Measurements from ENCODE around the gene INSYN2B.

INSYN2B gene

DNA sequence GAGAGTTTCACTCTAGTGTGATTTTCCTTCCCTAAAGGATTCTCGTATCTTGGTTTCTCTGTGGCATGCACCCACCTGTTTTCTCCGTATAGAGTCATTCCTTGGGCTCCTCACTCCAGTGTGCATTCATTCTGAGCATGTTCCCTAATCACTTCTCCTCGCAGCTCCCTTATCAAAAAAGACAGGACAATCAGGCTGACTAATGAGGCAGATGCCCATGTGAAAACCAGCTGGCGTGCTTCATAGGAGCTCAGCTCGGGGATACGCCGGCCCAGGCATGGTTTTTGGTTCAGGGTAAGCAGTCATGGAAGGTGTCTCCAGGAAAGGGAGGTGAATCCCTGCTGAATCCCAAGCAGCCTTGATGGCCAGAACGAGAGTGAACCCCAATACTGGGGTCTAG, 41.2 kb upstream of the INSYN2B start:
- H3K4me2 ChIP-seq (ENCODE audit: insufficient read depth, low read length) = no peak overlapping the region
- no peak overlapping the region for H3K4me3 ChIP-seq (ENCODE audit: low read depth in 1 of 2, low read length in 2 of 2)
- no peak overlapping the region for H2AFZ ChIP-seq (ENCODE audit: low read depth, low read length)
- DNase-seq (no peak), ATAC-seq (ENCODE audit: insufficient read depth, low read depth) (no peak)
- H3K9ac ChIP-seq (ENCODE audit: low read depth, low read length) = no peak overlapping the region
- no peaks in the 10 kb centered on the region for H3K9me3 ChIP-seq (ENCODE audit: insufficient read depth, low read length, severe bottlenecking)
- H3K27me3 ChIP-seq (ENCODE audit: insufficient read depth, low read length, poor library complexity) = no peaks in the 10 kb centered on the region
- no peaks in the 10 kb centered on the region for H3K4me1 ChIP-seq (ENCODE audit: insufficient read depth, low read length)
- H3K79me2 ChIP-seq (ENCODE audit: insufficient read depth, low read length) = no peaks in the 10 kb centered on the region
- TF ChIP-seq, protein P1, sequence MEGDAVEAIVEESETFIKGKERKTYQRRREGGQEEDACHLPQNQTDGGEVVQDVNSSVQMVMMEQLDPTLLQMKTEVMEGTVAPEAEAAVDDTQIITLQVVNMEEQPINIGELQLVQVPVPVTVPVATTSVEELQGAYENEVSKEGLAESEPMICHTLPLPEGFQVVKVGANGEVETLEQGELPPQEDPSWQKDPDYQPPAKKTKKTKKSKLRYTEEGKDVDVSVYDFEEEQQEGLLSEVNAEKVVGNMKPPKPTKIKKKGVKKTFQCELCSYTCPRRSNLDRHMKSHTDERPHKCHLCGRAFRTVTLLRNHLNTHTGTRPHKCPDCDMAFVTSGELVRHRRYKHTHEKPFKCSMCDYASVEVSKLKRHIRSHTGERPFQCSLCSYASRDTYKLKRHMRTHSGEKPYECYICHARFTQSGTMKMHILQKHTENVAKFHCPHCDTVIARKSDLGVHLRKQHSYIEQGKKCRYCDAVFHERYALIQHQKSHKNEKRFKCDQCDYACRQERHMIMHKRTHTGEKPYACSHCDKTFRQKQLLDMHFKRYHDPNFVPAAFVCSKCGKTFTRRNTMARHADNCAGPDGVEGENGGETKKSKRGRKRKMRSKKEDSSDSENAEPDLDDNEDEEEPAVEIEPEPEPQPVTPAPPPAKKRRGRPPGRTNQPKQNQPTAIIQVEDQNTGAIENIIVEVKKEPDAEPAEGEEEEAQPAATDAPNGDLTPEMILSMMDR (IDR thresholded peaks at IDR 0.05; ENCODE audit: borderline replicate concordance, extremely low read depth, low read length, poor library complexity, severe bottlenecking) = no peak
- TF ChIP-seq EZH2 (IDR thresholded peaks at IDR 0.05; ENCODE audit: borderline replicate concordance, low read depth, low read length, severe bottlenecking) = no peak
- no peaks in the 10 kb centered on the region for H4K20me1 ChIP-seq (ENCODE audit: insufficient read depth, low read length)
- H3K27ac ChIP-seq (ENCODE audit: low read length) = no peak overlapping the region
- H3K36me3 ChIP-seq (ENCODE audit: insufficient read depth, low read length) = peaks cover 91% of the 10 kb centered on the region

DNA sequence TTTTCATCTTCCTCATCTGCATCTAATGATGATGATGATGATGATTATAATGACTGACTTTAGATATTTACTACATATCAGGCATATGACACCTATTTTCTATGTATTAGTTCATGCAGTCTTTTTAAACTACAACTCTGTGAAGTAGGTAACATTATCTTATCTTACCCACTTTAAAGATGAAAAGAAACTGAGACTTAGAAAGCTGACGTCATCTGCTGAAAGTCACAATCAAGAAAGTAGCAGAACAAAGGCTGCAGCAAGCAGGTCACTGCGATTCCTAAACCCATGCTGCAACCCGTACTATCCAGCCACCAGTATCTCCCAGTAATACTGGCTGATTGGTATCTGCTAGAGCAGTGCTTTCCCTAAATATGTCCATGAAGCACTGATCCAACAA, 40.1 kb upstream of the INSYN2B start:
- no peaks in the 10 kb centered on the region for H3K4me1 ChIP-seq (ENCODE audit: insufficient read depth, low read length)
- no peak overlapping the region for H3K9ac ChIP-seq (ENCODE audit: low read depth, low read length)
- H3K79me2 ChIP-seq (ENCODE audit: insufficient read depth, low read length) = no peaks in the 10 kb centered on the region
- no peak overlapping the region for H2AFZ ChIP-seq (ENCODE audit: low read depth, low read length)
- H4K20me1 ChIP-seq (ENCODE audit: insufficient read depth, low read length) = no peaks in the 10 kb centered on the region
- TF ChIP-seq, protein P1 (IDR thresholded peaks at IDR 0.05; ENCODE audit: borderline replicate concordance, extremely low read depth, low read length, poor library complexity, severe bottlenecking) = no peak
- TF ChIP-seq EZH2 (IDR thresholded peaks at IDR 0.05; ENCODE audit: borderline replicate concordance, low read depth, low read length, severe bottlenecking) = no peak
- H3K9me3 ChIP-seq (ENCODE audit: insufficient read depth, low read length, severe bottlenecking) = no peaks in the 10 kb centered on the region
- H3K27me3 ChIP-seq (ENCODE audit: insufficient read depth, low read length, poor library complexity) = no peaks in the 10 kb centered on the region
- peaks cover 83% of the 10 kb centered on the region for H3K36me3 ChIP-seq (ENCODE audit: insufficient read depth, low read length)
- no peak overlapping the region for H3K4me3 ChIP-seq (ENCODE audit: low read depth in 1 of 2, low read length in 2 of 2)
- H3K27ac ChIP-seq (ENCODE audit: low read length) = no peak overlapping the region
- ATAC-seq (ENCODE audit: insufficient read depth, low read depth) (no peak), DNase-seq (no peak)
- no peak overlapping the region for H3K4me2 ChIP-seq (ENCODE audit: insufficient read depth, low read length)

DNA sequence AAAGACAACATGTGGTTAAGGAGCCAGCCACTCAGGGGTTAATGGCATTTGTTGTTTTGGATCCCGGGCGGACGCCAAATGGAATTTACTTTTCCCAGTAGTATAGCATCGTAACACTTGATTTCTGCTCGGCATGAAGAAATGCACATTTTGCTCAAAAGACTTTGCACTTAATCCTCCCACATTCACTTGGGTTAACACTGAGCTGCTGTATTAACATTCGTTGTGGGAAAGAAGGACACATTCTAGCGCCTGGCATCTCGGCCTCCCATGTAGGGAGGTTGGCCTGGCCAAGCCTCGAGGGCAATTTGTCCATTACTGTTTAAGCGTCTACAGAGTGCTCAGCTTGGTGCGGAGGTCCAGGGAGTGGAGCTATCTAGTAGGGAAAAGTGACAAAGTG, 32.3 kb upstream of the INSYN2B start:
- Histone ChIP-seq H3K79me2 (ENCODE audit: insufficient read depth, low read length) (no peaks in the 10 kb centered on the region), H3K4me1 (ENCODE audit: insufficient read depth, low read length) (no peaks in the 10 kb centered on the region), H3K27me3 (ENCODE audit: insufficient read depth, low read length, poor library complexity) (no peaks in the 10 kb centered on the region), H3K9me3 (ENCODE audit: insufficient read depth, low read length, severe bottlenecking) (no peaks in the 10 kb centered on the region), H3K9ac (ENCODE audit: low read depth, low read length) (no peak overlapping the region), H2AFZ (ENCODE audit: low read depth, low read length) (no peak overlapping the region), H4K20me1 (ENCODE audit: insufficient read depth, low read length) (no peaks in the 10 kb centered on the region), H3K4me3 (ENCODE audit: low read depth in 1 of 2, low read length in 2 of 2) (no peak overlapping the region), H3K4me2 (ENCODE audit: insufficient read depth, low read length) (no peak overlapping the region), H3K36me3 (ENCODE audit: insufficient read depth, low read length) (peaks cover 63% of the 10 kb centered on the region), H3K27ac (ENCODE audit: low read length) (no peak overlapping the region)
- no peak for TF ChIP-seq EZH2 (IDR thresholded peaks at IDR 0.05; ENCODE audit: borderline replicate concordance, low read depth, low read length, severe bottlenecking)
- TF ChIP-seq, protein P1 (IDR thresholded peaks at IDR 0.05; ENCODE audit: borderline replicate concordance, extremely low read depth, low read length, poor library complexity, severe bottlenecking) = no peak
- DNase-seq (no peak), ATAC-seq (ENCODE audit: insufficient read depth, low read depth) (no peak)

DNA sequence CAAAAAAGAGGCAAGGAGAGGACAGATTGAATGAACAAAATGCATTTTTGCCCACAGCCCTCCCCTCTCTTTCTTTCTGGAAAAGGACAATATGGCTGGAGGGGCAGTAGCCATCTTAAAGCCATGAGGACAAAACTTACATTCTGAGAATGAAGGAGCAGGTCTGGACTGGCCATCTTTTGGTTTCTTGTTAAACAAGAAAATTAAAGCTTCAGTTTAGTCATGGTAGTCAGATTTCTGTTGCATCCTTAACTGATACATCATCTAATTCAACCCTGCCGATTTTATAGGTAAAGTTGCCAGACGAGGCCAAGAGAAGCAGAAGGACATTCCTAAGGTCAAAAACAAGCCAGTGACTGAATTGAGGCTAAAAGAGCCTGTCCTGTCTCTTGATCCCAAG, 31.5 kb upstream of the INSYN2B start:
- Histone ChIP-seq H3K4me1 (ENCODE audit: insufficient read depth, low read length) (no peaks in the 10 kb centered on the region), H4K20me1 (ENCODE audit: insufficient read depth, low read length) (no peaks in the 10 kb centered on the region), H3K27ac (ENCODE audit: low read length) (no peak overlapping the region), H3K79me2 (ENCODE audit: insufficient read depth, low read length) (no peaks in the 10 kb centered on the region), H3K9me3 (ENCODE audit: insufficient read depth, low read length, severe bottlenecking) (no peaks in the 10 kb centered on the region), H3K4me2 (ENCODE audit: insufficient read depth, low read length) (no peak overlapping the region), H2AFZ (ENCODE audit: low read depth, low read length) (no peak overlapping the region), H3K27me3 (ENCODE audit: insufficient read depth, low read length, poor library complexity) (no peaks in the 10 kb centered on the region), H3K36me3 (ENCODE audit: insufficient read depth, low read length) (peaks cover 65% of the 10 kb centered on the region), H3K9ac (ENCODE audit: low read depth, low read length) (no peak overlapping the region), H3K4me3 (ENCODE audit: low read depth in 1 of 2, low read length in 2 of 2) (no peak overlapping the region)
- DNase-seq (no peak), ATAC-seq (ENCODE audit: insufficient read depth, low read depth) (no peak)
- TF ChIP-seq EZH2 (IDR thresholded peaks at IDR 0.05; ENCODE audit: borderline replicate concordance, low read depth, low read length, severe bottlenecking) = no peak
- TF ChIP-seq, protein P1 (IDR thresholded peaks at IDR 0.05; ENCODE audit: borderline replicate concordance, extremely low read depth, low read length, poor library complexity, severe bottlenecking) = no peak

Data from DND-41 (cell line).